Ovary (tissue), 3 donors: ENCODE data around the gene IRF5.

ENCODE experiments used
- CTCF ChIP-seq, 3 donors: fragments of 450-650 bp in 2 of 3; fragments of 200-600 bp in 1 of 3; IDR thresholded peaks; one replicate each; pipeline versions ENCODE4 v1.5.1 to v1.8.0; 2016 to 2022; ENCODE audit warnings: antibody characterized with exemption in 3 of 3, mild to moderate bottlenecking in 1 of 3
- EP300 ChIP-seq: sonication (generic); formaldehyde crosslinking; IDR thresholded peaks from one replicate; pipeline ENCODE4 v1.6.1; 2017; ENCODE audit warnings: antibody characterized with exemption
- POLR2A ChIP-seq: fragments of 450-650 bp; IDR thresholded peaks from one replicate; pipeline ENCODE4 v1.6.1; 2017; ENCODE audit warnings: antibody characterized with exemption, mild to moderate bottlenecking, moderate library complexity
- donor health status: DM: no; HTN: no; CAD: no.

DNA sequence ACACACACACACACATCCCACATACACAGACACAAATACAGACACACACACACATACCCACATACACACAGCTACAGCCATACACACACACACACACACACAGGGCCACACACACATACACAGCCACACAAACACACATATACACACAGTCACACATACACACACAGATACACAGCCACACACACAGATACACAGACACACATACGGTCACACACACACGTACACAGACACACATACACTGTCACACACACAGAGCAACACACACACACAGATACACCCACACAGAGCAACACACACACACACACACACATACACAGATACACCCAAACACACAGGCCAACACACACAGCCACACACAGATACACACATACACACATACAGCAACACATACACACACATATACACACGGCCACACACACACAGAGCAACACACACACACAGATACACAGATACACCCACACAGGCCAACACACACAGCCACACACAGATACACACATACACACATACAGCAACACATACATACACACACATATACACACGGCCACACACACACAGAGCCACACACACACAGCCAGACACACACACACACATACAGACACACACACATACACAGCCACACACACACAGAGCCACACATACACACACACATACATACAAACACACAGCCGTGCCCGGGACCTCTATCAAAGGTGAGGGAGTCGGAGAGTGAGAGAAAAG, 49.5 kb upstream of the IRF5 start:
- TF ChIP-seq POLR2A (no peak), CTCF (IDR thresholded peaks at IDR 0.05) (no peak), EP300 (no peak)
